HL-60/S4 treated with phorbol 12-myristate 13-acetate at 8.2 ng/mL for 4 days and 3 days (cell line): ENCODE measurements around the gene MMP2.

ENCODE experiments used
- in situ Hi-C: fragments of 300-500 bp; cut with MboI; formaldehyde crosslinking; loops from 2 replicates; pipeline ENCODE4 v1.15.0; 2022; ENCODE audit warnings: low sequenced_read_pairs

The MMP2 gene

GRCh38 chr16:55491691-55492090 is 12.7 kb downstream of the MMP2 start:
- in situ Hi-C loops = no loop called here

DNA sequence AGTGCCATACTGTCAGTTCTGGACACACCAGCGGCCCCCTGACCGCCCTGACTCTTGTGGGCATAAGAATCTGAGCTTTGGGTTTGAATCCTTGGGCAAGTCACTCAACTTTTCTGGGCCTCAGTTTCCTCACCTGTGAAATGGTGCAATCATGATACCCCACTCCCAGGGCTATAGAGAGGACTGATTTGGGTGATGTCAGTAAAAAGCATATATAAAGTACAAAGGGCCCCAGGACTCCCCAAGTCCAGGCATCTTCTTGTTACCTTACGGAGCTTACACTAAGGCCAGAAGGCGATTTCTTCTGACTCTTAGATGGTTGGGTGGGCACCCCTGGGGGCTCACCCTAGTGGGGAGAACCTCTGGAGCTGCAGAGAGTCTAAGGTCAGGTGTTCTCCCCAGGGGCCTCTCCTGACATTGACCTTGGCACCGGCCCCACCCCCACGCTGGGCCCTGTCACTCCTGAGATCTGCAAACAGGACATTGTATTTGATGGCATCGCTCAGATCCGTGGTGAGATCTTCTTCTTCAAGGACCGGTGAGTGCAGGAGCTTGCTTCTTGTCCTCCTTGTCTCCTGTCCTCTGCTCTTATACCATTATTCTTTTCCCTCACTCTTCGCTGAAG is 13.9 kb downstream of the MMP2 start:
- in situ Hi-C loops = no loop called here

- in situ Hi-C loops = no loop called here
Observed at GRCh38 chr16:55494994-55495421, 16.0 kb downstream of the MMP2 start.

DNA sequence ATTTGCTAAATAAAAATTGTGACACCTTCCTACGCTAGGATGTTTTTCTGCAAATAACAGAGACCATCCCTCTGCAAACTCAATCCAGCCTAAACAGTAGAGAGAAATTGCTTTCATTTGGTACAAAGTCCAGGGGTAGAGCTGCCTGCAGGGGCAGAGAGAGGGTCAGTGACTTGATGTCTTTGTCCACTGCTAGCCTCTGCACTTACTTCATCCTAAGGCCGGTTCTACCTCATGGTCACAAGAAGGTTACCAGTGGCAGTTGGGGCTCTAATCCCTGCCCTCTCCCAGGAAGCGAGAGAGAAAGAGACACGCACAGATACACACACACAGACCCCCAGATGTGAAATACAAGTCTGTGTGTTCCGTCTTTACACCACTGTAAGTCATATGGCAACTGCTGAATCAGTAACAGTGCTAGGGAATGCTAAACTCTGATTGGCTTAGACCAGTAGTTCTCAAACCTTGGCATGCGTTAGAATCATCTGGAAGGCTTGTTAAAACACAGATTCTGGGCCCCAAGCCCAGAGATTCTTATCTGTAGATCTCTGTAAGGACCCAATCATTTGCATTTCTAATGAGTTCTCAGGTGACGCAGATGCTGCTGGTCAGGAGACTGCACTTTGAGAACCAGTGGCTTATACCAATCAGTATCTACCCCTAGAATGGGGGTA is 16.8 kb downstream of the MMP2 start:
- in situ Hi-C loops = no loop called here

- in situ Hi-C loops = no loop called here
Observed at GRCh38 chr16:55496509-55497145, 17.6 kb downstream of the MMP2 start.

- in situ Hi-C loops = no loop called here
Observed at GRCh38 chr16:55497558-55497957, 18.6 kb downstream of the MMP2 start.

DNA sequence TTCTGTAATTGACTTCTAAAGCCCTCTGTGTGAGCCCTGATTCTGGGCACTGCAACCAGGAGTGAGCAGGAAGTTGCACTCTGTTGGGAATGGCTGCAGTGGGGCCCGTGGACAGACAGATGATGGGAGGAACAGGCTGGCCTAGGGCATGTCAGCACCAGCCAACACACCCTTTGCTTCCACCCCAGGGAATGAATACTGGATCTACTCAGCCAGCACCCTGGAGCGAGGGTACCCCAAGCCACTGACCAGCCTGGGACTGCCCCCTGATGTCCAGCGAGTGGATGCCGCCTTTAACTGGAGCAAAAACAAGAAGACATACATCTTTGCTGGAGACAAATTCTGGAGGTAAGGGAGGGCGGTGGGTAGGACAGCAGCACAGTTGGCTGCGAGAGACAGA is 19.1 kb downstream of the MMP2 start:
- in situ Hi-C loops = no loop called here

DNA sequence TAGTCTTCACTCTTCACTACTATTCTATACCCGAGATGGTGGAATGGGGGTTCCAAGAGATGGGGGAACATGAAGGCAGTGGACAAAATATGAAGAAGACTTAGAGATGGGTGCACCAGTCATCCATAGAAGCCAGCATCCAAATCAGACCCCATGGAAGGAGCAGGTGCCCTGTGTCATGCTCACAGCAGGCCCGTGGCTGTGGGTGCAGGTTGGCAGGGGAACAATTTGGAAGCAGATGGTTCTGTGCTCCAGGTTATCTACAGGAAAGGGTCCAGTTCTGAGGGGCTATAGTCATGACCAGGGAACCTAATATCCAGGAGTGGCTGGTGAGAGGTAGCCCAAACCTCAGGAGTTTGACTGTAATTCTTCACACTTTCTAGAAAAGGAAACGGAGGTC is 20.3 kb downstream of the MMP2 start:
- in situ Hi-C loops = no loop called here

DNA sequence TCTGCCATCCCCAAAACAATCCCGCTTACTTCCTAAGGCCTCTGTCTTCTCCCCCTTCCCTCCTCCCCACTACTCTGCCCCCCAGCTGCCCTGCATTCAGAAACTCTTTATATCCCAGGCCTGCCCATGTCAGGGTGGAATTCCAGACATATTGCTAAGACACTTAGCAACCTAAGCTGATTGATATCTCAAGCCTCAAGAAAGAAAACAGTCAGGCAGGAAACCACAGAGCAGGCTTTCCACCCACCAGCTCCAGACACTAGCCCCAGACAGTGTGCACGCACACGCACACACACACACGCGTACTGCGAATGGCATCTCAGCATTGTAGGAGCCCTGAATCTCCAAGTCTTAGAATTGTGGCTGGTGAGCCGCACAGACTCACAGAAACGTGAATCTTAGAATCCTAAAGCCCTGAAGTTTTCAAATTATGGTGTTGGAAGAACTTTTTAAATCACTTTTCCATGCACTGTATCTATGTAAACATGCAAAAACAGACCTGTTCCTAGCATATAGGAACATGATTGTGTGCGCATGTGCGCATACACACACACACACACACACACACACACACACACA is 21.0 kb downstream of the MMP2 start:
- in situ Hi-C loops = no loop called here

GRCh38 chr16:55500530-55501011 is 21.6 kb downstream of the MMP2 start:
- in situ Hi-C loops = no loop called here

- in situ Hi-C loops = no loop called here
Observed at GRCh38 chr16:55501549-55502322, 22.7 kb downstream of the MMP2 start.

- in situ Hi-C loops = no loop called here
Observed at GRCh38 chr16:55502801-55503366, 23.9 kb downstream of the MMP2 start.

DNA sequence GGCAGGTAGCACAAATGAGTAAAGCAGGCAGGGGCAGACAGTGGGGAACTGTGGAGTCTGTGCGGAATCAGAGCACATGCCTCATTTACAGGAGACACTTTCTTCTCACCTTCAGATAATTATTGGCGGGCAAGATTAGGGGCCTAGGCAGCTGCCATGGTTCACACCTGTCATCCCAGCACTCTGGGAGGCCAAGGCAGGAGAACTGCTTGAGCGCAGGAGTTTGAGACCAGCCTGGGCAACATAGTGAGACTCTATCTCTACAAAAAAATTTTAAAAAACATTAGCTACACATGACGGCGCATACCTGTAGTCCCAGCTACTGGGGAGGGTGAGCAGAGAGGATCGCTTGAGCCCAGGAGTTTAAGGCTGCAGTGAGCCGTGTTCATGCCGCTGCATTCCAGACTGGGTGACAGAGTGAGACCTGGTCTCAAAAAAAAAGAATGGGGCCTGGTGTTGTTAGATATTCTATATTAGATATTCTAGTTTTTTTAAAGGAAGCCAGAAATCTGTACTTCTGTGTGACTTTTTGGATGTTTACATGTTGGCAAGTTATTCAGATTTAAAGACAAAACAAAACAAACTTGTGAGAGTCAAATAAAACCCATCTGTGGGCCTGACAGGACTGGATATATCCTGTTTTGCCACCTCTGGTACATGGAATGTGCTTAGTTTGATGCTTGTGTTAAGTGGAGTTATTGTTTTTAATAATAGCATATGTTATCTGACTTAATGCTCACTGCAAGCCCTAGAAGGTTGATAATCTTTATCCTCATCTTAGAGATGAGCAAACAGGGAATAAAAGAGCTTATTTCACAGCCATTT is 24.9 kb downstream of the MMP2 start:
- in situ Hi-C loops = no loop called here

DNA sequence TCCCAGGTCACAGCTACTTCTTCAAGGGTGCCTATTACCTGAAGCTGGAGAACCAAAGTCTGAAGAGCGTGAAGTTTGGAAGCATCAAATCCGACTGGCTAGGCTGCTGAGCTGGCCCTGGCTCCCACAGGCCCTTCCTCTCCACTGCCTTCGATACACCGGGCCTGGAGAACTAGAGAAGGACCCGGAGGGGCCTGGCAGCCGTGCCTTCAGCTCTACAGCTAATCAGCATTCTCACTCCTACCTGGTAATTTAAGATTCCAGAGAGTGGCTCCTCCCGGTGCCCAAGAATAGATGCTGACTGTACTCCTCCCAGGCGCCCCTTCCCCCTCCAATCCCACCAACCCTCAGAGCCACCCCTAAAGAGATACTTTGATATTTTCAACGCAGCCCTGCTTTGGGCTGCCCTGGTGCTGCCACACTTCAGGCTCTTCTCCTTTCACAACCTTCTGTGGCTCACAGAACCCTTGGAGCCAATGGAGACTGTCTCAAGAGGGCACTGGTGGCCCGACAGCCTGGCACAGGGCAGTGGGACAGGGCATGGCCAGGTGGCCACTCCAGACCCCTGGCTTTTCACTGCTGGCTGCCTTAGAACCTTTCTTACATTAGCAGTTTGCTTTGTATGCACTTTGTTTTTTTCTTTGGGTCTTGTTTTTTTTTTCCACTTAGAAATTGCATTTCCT is 26.5 kb downstream of the MMP2 start:
- in situ Hi-C loops = no loop called here

DNA sequence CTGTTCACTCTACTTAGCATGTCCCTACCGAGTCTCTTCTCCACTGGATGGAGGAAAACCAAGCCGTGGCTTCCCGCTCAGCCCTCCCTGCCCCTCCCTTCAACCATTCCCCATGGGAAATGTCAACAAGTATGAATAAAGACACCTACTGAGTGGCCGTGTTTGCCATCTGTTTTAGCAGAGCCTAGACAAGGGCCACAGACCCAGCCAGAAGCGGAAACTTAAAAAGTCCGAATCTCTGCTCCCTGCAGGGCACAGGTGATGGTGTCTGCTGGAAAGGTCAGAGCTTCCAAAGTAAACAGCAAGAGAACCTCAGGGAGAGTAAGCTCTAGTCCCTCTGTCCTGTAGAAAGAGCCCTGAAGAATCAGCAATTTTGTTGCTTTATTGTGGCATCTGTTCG is 27.1 kb downstream of the MMP2 start:
- in situ Hi-C loops = no loop called here

DNA sequence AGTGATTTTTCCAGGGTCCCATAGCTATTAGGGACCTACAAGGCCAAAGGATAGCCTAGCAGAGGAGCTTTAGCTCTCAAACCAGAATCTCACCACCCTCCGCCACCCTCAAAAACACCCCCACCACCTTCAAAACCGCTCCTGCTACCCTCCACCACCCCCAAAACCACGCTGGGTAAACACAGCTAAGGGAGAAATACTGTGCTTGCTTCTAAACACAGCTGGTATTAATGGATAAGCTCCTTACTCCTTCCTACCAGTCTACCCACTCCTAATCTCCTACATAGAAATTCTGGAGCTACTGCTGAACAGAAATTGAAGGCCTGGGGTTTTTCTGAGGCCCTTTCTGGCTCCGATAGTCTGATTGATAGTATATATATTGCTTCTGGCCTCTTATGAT is 27.7 kb downstream of the MMP2 start:
- in situ Hi-C loops = no loop called here

DNA sequence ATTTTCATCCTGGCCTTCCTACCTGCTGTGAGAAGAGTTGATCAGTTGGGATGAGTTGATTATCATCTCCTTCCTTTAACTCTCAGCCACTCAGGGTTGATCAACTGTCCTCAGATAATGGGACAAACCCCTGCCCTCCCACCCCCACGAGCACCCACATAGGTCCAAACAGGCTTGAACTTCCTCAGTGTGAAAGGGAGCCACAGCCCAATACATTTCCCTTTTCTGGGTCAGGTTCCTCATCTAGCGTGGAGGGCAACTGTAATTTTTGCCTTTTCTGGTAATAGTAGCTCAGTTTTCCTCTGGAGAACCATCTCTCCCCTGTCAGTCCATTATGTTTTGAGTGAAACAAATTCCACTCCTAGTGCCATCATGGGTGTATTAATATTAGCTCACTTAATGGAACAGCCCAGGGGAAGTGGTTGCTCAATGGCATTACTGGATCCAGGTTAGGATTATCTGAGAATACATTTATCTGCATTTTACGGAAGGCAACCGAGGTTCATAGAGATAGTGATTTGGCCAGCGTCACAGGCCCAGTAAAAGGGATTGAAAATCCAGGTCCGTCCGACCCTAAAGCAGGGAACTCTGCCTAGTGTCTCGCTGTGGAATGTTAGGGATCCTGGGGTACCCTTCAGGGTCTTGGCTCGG is 29.4 kb downstream of the MMP2 start:
- in situ Hi-C loops = no loop called here

DNA sequence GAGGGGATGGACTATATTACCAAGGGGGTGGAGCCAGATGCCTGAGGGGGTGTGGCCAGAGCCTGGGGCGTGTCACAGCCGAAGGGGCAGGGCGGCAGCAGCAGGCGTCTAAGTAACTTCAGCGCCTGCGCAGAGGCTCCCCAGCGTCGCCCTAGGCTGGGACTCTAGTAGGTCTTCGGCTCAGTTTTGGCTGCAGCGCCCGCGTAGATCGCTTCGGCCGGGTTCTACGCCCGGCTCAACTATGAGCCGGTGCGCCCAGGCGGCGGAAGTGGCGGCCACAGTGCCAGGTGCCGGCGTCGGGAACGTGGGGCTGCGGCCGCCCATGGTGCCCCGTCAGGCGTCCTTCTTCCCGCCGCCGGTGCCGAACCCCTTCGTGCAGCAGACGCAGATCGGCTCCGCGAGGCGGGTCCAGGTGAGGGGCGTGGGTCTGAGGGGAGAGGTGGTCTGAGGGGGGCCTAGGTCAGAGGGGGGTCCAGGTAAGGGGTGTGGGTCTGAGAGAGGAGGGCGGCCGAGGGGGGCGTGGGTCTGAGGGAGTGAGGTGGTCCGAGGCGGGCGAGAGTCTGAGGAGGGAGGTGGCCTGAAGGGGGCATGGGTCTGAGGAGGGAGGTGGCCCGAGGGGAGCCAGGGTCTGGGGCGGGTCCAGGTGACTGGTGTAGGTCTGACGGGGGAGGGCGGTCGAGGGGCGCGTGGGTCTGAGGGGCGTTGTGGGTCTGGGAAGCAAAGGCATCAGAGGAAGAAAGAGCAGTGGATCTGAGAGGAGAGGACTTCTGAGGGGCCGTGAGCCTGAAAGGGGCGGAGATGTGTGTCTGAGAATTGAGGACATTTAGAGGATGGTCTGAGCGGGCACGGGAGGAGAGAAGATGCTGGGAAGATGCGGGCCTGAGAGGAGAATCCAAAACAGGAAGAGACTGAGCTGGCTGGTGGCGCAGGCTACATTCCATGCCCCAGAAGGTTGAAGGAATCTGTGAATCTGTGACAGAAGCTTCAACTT is 30.2 kb downstream of the MMP2 start, which contains the start of gene LPCAT2:
Gene LPCAT2, plus strand, starts transcription at position 132 of the 991 bp plus-strand sequence. Its CDS starts 110 bp downstream, at position 242.
- in situ Hi-C loops = no loop called here
